ENCODE measurements around the gene RNF32. TPM values are rescaled to one million over a fixed set of nuclear protein-coding genes. Genes with fewer than 3 reads are reported as not detected.

RNF32 gene
- total RNA-seq, 4 donors from 2014 or later: 1.3 to 3.8 (median 2.1) TPM; not detected in 1

DNA sequence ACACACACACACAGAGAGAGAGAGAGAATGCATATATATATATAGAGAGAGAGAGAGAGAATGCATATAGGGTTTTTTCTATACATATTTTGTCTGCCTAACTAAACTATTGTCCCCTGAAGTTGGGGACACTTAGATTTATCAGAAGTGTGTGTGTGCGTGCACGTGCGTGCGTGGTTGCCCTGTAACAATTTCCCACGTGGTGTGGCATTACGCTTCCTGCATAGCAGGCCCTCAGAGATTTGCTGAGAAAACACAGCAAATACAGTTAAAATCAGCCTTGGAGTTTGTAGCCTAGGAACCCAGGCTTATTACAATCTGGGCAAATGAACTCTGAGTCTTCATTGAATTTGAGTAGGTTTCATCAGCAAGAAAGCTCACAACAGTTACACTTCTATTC is 14.7 kb downstream of the RNF32 start:
- no peaks in the 10 kb centered on the region for H3K4me1 ChIP-seq
- H3K9me3 ChIP-seq: no peaks in the 10 kb centered on the region
- no peak for DNase-seq
- TF ChIP-seq, protein P1, sequence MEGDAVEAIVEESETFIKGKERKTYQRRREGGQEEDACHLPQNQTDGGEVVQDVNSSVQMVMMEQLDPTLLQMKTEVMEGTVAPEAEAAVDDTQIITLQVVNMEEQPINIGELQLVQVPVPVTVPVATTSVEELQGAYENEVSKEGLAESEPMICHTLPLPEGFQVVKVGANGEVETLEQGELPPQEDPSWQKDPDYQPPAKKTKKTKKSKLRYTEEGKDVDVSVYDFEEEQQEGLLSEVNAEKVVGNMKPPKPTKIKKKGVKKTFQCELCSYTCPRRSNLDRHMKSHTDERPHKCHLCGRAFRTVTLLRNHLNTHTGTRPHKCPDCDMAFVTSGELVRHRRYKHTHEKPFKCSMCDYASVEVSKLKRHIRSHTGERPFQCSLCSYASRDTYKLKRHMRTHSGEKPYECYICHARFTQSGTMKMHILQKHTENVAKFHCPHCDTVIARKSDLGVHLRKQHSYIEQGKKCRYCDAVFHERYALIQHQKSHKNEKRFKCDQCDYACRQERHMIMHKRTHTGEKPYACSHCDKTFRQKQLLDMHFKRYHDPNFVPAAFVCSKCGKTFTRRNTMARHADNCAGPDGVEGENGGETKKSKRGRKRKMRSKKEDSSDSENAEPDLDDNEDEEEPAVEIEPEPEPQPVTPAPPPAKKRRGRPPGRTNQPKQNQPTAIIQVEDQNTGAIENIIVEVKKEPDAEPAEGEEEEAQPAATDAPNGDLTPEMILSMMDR (IDR thresholded peaks at IDR 0.05): no peak
- no peak for TF ChIP-seq POLR2A (IDR thresholded peaks at IDR 0.05)
- H3K4me3 ChIP-seq: no peak overlapping the region
- no peaks in the 10 kb centered on the region for H3K27me3 ChIP-seq
- no peak overlapping the region for H3K27ac ChIP-seq
- H3K36me3 ChIP-seq: no peaks in the 10 kb centered on the region

GRCh38 chr7:156655983-156656382 is 15.4 kb downstream of the RNF32 start:
- no peak for DNase-seq
- H3K27me3 ChIP-seq: no peaks in the 10 kb centered on the region
- TF ChIP-seq, protein P1 (IDR thresholded peaks at IDR 0.05): no peak
- TF ChIP-seq POLR2A (IDR thresholded peaks at IDR 0.05): no peak
- H3K9me3 ChIP-seq: no peaks in the 10 kb centered on the region
- no peaks in the 10 kb centered on the region for H3K36me3 ChIP-seq
- no peak overlapping the region for H3K4me3 ChIP-seq
- no peaks in the 10 kb centered on the region for H3K4me1 ChIP-seq
- H3K27ac ChIP-seq: no peak overlapping the region

GRCh38 chr7:156656598-156656997 is 16.0 kb downstream of the RNF32 start:
- Histone ChIP-seq H3K4me3 (no peak overlapping the region), H3K4me1 (no peaks in the 10 kb centered on the region), H3K9me3 (no peaks in the 10 kb centered on the region), H3K27ac (no peak overlapping the region), H3K27me3 (no peaks in the 10 kb centered on the region), H3K36me3 (no peaks in the 10 kb centered on the region)
- no peak for TF ChIP-seq POLR2A (IDR thresholded peaks at IDR 0.05)
- TF ChIP-seq, protein P1 (IDR thresholded peaks at IDR 0.05): no peak
- DNase-seq: no peak

GRCh38 chr7:156657681-156658080 is 17.1 kb downstream of the RNF32 start:
- H3K9me3 ChIP-seq: no peaks in the 10 kb centered on the region
- H3K4me1 ChIP-seq: no peaks in the 10 kb centered on the region
- no peak for DNase-seq
- H3K27me3 ChIP-seq: no peaks in the 10 kb centered on the region
- no peak overlapping the region for H3K4me3 ChIP-seq
- no peaks in the 10 kb centered on the region for H3K36me3 ChIP-seq
- H3K27ac ChIP-seq: no peak overlapping the region
- TF ChIP-seq POLR2A (IDR thresholded peaks at IDR 0.05): no peak
- TF ChIP-seq, protein P1 (IDR thresholded peaks at IDR 0.05): no peak

- Histone ChIP-seq H3K9me3 (no peaks in the 10 kb centered on the region), H3K4me1 (no peaks in the 10 kb centered on the region), H3K27ac (no peak overlapping the region), H3K27me3 (no peaks in the 10 kb centered on the region), H3K4me3 (no peak overlapping the region), H3K36me3 (no peaks in the 10 kb centered on the region)
- no peak for TF ChIP-seq POLR2A (IDR thresholded peaks at IDR 0.05)
- TF ChIP-seq, protein P1 (IDR thresholded peaks at IDR 0.05): no peak
- no peak for DNase-seq
Measured at GRCh38 chr7:156659203-156659602, 18.6 kb downstream of the RNF32 start.

DNA sequence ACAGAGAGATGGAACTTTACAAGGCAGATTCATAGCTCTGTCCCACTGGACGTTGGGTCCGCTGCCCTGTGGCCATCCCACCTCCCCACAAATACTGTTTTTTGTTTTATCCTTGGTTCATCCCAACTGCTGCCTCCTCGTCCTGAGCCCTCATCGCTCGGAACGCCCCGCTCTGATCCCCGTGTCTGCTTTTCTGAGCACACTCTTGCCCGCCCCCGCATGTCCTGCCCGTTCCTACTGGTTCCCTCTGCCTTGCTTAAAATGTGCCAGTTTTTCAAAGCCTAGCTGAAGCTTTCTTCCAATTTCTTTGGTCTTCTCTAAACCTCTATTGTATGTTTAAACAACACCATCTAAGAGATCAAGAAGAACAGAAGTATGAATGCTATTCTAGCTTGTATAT is 19.4 kb downstream of the RNF32 start:
- H3K36me3 ChIP-seq: no peaks in the 10 kb centered on the region
- no peaks in the 10 kb centered on the region for H3K4me1 ChIP-seq
- no peaks in the 10 kb centered on the region for H3K27me3 ChIP-seq
- H3K9me3 ChIP-seq: no peaks in the 10 kb centered on the region
- no peak overlapping the region for H3K4me3 ChIP-seq
- DNase-seq: no peak
- TF ChIP-seq POLR2A (IDR thresholded peaks at IDR 0.05): no peak
- TF ChIP-seq, protein P1 (IDR thresholded peaks at IDR 0.05): no peak
- no peak overlapping the region for H3K27ac ChIP-seq

Measured in Peyer's patch (tissue), 4 donors.